Stimulated activated naive CD8-positive, alpha-beta T cell treated with anti-CD3 and anti-CD28 coated beads, Interleukin-15, Interleukin-2, amounts not matched to agents 100 ng/mL and 50 ng/mL, for 24 hours (primary cell): ENCODE measurements around the gene ATRNL1.
"Not testable (repeated sequence)": the region's sequence is repeated elsewhere in the genome, so short reads cannot be mapped to it uniquely, and the experiment has no call there.

Experiments
- H3K27ac Mint-ChIP-seq: one replicate; pipeline ENCODE4 v1.8.0; 2021; ENCODE audit warnings: mild to moderate bottlenecking, mixed read lengths
- H3K27me3 Mint-ChIP-seq: one replicate; pipeline ENCODE4 v1.8.0; 2021; ENCODE audit warnings: mixed read lengths
- H3K36me3 Mint-ChIP-seq: one replicate; pipeline ENCODE4 v1.8.0; 2021; ENCODE audit warnings: low read depth, mixed read lengths
- H3K4me1 Mint-ChIP-seq: one replicate; pipeline ENCODE4 v1.8.0; 2021; ENCODE audit warnings: low read depth, mixed read lengths
- H3K4me3 Mint-ChIP-seq: one replicate; pipeline ENCODE4 v1.8.0; 2021; ENCODE audit warnings: mild to moderate bottlenecking, mixed read lengths
- H3K9me3 Mint-ChIP-seq: one replicate; pipeline ENCODE4 v1.8.0; 2021; ENCODE audit warnings: mixed read lengths

ATRNL1 gene

DNA sequence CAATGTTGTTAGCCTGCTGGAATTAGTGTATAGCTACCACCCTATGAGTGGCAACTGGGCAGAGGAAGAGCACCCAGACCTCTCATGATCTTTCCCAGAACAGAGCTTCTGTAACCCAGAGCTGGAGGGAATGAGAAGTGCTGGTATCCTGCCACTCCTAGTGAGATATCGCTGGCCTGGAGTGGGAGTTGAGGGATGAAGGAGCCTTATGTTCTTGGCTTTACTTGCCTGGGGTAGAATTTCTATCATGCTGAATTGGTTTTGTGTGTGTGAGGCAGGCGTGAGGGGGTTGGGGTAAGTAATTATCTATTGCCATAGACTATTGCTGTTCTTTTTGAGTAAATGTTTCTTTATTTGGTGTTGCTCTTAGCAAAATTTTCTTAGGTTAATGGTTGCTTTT is 146.6 kb downstream of the ATRNL1 start:
- H3K9me3 Mint-ChIP-seq, result no peaks in the 10 kb centered on the region
- H3K36me3 Mint-ChIP-seq, result no peaks in the 10 kb centered on the region
- H3K4me1 Mint-ChIP-seq, result no peaks in the 10 kb centered on the region
- H3K4me3 Mint-ChIP-seq, result no peak overlapping the region
- no peak overlapping the region for H3K27ac Mint-ChIP-seq
- no peaks in the 10 kb centered on the region for H3K27me3 Mint-ChIP-seq

DNA sequence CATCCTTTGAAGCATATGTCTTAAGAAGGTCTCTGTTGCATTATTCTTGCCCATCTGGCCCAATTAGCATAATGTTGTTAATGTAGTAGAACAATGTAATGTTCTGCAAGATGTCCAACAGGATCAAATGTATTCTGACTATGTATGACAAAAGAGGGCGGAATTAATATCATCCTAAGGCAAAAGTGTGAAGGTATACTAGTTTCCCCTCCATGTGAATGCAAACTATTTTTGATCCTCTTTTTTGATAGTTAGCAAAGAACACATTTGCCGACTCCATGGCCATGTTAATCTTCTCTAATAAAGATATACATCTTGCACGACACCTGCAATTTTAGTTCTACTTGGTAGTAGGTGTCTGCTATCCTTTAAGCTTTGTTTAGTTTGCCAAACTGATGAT is 157.6 kb downstream of the ATRNL1 start:
- H3K9me3 Mint-ChIP-seq, result peaks cover 3% of the 10 kb centered on the region
- no peaks in the 10 kb centered on the region for H3K27me3 Mint-ChIP-seq
- no peaks in the 10 kb centered on the region for H3K4me1 Mint-ChIP-seq
- H3K4me3 Mint-ChIP-seq, result no peak overlapping the region
- no peaks in the 10 kb centered on the region for H3K36me3 Mint-ChIP-seq
- no peak overlapping the region for H3K27ac Mint-ChIP-seq

DNA sequence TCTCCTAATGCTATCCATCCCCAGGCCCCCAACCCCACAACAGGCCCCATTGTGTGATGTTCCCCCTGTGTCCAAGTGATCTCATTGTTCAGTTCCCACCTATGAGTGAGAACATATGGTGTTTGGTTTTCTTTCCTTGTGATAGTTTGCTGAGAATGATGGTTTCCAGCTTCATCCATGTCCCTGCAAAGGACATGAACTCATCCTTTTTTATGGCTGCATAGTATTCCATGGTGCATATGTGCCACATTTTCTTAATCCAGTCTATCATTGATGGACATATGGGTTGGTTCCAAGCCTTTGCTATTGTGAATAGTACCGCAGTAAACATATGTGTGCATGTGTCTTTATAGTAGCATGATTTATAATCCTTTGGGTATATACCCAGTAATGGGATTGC is 160.6 kb downstream of the ATRNL1 start:
- H3K4me1 Mint-ChIP-seq, H3K27me3 Mint-ChIP-seq, H3K36me3 Mint-ChIP-seq, H3K4me3 Mint-ChIP-seq, H3K27ac Mint-ChIP-seq: not testable (repeated sequence)
- peaks cover 13% of the 10 kb centered on the region for H3K9me3 Mint-ChIP-seq

DNA sequence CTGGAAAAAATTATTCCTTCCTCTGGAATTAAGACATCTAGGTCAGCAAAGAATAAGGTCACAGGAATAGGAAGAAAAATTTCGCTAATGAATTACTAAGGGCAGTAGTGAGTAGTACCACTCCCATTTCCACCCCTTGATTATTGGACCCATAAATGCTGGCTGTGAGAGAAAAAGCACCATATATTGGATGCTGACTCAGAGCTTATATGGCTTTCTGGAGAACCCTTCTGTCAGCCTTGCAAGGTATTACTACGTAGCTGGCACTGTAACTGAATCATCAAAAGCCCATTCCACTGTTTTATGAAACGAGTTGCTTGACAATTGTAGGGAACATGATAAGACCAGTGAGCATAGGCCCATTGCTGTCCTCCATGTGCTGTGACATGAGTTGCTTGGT is 179.3 kb downstream of the ATRNL1 start:
- H3K9me3 Mint-ChIP-seq, result no peaks in the 10 kb centered on the region
- no peaks in the 10 kb centered on the region for H3K27me3 Mint-ChIP-seq
- no peaks in the 10 kb centered on the region for H3K36me3 Mint-ChIP-seq
- no peaks in the 10 kb centered on the region for H3K4me1 Mint-ChIP-seq
- H3K27ac Mint-ChIP-seq, result no peak overlapping the region
- H3K4me3 Mint-ChIP-seq, result no peak overlapping the region

DNA sequence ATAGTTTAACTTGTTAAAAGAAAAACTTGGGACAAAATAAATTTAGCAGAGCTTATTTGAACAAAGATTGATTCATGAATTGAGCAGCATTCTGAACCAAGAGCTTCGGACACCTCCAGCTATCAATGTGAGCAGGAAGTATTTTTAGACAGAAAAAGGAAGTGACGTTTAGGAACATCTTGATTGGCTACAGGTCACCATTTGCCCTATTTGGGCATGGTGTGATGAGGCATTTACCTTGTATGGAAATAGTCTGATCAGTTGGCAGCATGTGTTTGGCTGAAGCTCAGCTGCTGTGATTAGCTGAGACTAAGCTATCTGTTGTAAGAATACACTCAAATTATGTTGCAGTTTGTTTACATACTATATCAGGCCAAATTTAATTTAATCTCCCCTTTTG is 185.1 kb downstream of the ATRNL1 start:
- Mint-ChIP-seq H3K27me3 (no peaks in the 10 kb centered on the region), H3K27ac (no peak overlapping the region), H3K36me3 (no peaks in the 10 kb centered on the region), H3K4me3 (no peak overlapping the region), H3K4me1 (no peaks in the 10 kb centered on the region), H3K9me3 (no peaks in the 10 kb centered on the region)

DNA sequence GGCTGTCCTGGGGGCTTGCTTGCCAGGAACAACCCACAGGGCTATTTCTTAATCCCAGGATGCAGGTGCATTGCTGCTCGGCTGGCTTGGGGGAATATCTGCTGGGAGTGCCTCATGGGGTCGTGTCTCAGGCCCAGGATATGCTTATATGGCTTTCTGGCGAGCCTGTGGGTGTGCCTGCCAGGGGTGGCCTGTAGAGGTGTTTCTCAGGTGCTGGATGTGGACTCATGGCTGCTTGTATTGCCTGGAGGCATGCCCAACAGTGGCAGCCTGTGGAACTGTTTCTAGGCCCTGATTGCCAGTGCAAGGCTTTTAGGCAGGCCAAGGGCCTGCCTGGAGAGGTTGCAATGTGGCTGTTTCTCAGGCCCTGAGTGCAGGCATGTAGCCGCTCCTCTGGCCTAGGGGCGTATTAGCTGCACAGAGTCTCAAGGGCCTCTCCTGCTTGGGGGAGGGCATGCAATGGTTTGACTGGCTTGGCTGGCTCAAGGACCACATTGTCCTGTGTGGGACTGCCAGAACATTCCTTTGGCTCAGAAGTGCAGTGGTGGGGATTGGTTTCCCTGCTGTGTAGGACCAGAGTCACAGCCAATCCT is 202.1 kb downstream of the ATRNL1 start:
- no peak overlapping the region for H3K4me3 Mint-ChIP-seq
- H3K27ac Mint-ChIP-seq, result no peak overlapping the region
- H3K9me3 Mint-ChIP-seq, result peaks cover 14% of the 10 kb centered on the region
- H3K36me3 Mint-ChIP-seq, result no peaks in the 10 kb centered on the region
- no peaks in the 10 kb centered on the region for H3K27me3 Mint-ChIP-seq
- no peaks in the 10 kb centered on the region for H3K4me1 Mint-ChIP-seq

DNA sequence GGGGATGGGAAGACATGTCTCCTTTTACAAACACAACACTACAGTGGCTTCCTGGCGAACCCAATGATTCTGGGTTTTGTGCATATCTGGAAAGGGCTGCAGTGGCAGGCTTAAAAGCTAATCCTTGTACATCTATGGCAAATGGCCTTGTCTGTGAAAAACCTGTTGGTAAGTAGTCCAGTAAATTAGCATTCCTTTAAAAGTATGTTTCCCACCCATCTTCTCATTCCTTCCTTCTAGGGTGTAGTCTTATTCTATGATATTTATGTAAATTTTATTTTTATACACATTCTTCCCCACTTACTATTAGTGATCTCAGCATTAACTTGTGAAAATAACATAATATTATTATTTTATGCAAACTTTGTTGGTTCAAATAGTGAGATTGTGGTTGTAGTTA is 206.9 kb downstream of the ATRNL1 start:
- no peak overlapping the region for H3K27ac Mint-ChIP-seq

DNA sequence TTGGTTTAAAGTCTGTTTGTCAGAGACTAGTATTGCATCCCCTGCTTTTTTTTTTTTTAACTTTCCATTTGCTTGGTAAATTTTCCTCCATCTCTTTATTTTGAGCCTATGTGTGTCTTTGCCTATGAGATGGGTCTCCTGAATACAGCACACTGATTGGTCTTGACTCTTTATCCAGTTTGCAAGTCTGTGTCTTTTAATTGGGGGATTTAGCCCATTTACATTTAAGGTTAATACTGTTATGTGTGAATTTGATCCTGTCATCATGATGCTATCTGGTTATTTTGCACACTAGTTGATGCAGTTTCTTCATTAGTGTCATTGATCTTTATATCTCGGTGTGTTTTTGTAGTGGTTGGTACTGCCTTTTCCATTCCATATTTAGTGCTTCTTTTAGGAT is 226.5 kb downstream of the ATRNL1 start:
- H3K9me3 Mint-ChIP-seq, H3K27me3 Mint-ChIP-seq, H3K27ac Mint-ChIP-seq, H3K4me1 Mint-ChIP-seq, H3K4me3 Mint-ChIP-seq, H3K36me3 Mint-ChIP-seq: not testable (repeated sequence)

More for the DNA sequence above, 206.9 kb downstream of the ATRNL1 start:
- H3K4me1 Mint-ChIP-seq, result no peaks in the 10 kb centered on the region
- no peaks in the 10 kb centered on the region for H3K36me3 Mint-ChIP-seq
- H3K27me3 Mint-ChIP-seq, result no peaks in the 10 kb centered on the region
- H3K4me3 Mint-ChIP-seq, result no peak overlapping the region
- H3K9me3 Mint-ChIP-seq, result no peaks in the 10 kb centered on the region

DNA sequence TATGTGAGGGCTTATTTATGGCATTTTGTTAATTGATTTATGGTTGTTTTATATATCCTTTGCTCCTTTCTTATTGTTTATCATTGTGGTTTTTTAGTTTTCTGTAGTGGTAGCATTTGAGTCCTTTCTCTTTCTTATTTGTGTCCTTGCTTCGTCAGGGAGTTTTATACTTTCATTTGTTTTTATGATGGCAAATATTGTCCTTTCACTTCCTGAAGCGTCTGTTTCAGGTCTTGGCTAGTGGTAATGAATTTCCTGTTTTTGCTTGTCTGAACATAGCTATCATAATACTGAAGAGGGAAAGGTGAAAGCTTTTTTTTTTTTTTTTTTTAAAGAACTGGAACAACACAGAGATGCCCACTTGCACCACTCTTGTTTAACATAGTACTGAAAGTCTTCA is 228.2 kb downstream of the ATRNL1 start:
- Mint-ChIP-seq H3K36me3 (no peaks in the 10 kb centered on the region), H3K27me3 (no peaks in the 10 kb centered on the region), H3K27ac (no peak overlapping the region), H3K9me3 (peaks cover 15% of the 10 kb centered on the region), H3K4me3 (no peak overlapping the region), H3K4me1 (no peaks in the 10 kb centered on the region)

DNA sequence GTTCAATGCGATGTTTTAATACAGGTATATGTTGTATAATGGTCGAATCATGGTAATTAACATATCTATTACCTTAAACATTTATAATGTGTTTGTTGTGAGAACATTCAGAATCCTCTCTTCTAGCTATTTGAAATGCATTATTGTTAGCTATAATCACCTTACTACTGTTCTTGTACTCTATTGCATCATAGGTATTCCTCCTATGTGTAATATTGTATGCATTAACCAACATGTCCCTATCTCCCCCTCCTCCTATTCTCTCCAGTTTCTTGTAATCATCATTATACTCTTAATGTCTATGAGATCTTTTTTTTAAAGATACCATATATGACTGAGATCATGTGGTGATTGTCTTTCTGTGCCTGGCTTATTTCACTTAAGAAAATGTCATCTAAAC is 235.2 kb downstream of the ATRNL1 start:
- no peak overlapping the region for H3K4me3 Mint-ChIP-seq
- peaks cover 15% of the 10 kb centered on the region for H3K9me3 Mint-ChIP-seq
- H3K27me3 Mint-ChIP-seq, result no peaks in the 10 kb centered on the region
- H3K27ac Mint-ChIP-seq, result no peak overlapping the region
- H3K36me3 Mint-ChIP-seq, result no peaks in the 10 kb centered on the region
- H3K4me1 Mint-ChIP-seq, result no peaks in the 10 kb centered on the region

DNA sequence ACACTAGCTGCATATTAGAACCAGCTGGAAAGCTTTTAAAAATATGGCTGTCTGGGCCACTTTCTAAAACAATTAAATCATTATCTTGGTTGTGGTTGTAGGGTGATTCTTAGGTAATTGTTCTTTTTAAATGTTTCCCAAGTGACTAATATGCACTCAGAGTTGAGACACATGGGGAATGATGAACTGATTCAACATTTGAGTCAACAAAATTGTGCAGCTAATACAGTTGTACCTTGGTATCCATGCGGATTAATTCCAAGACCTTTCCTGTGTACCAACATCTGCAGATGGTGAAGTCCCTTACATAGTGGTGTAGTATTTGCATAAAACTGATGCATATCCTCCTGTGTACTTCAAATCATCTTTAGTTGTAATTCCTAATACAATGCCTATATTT is 242.2 kb downstream of the ATRNL1 start:
- Mint-ChIP-seq H3K4me3 (no peak overlapping the region), H3K4me1 (no peaks in the 10 kb centered on the region), H3K27me3 (no peaks in the 10 kb centered on the region), H3K9me3 (peaks cover 9% of the 10 kb centered on the region), H3K36me3 (no peaks in the 10 kb centered on the region), H3K27ac (no peak overlapping the region)

DNA sequence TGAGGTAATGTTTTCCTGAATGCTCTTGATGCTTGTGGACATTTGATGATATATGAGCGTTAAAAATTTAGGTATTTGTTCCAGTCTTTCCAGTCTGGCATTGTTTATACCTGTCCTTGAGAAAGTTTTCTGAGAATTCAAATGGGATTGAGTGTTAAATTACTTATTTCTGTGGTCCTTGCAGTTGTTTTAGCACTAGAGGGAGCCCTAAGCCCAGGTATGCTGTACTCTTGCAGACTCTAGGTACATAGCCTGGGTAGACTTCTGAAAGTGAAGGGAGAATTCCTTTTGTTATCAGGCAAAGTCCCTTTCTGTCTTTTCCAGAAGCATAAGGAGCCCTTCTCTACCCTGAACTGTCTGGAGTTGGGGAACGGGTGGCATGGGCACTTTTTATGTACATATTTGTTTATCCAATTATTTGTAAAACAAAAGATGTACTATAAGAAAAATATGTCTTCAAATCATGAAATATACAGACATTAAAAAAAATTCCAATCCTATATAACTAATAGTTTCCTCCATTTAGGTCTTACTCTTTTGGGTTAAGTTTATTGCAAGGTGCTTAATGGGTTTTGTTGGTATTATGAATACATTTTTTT is 262.1 kb downstream of the ATRNL1 start:
- Mint-ChIP-seq H3K27ac (no peak overlapping the region), H3K4me1 (no peaks in the 10 kb centered on the region), H3K27me3 (no peaks in the 10 kb centered on the region), H3K4me3 (no peak overlapping the region), H3K9me3 (no peaks in the 10 kb centered on the region), H3K36me3 (no peaks in the 10 kb centered on the region)

DNA sequence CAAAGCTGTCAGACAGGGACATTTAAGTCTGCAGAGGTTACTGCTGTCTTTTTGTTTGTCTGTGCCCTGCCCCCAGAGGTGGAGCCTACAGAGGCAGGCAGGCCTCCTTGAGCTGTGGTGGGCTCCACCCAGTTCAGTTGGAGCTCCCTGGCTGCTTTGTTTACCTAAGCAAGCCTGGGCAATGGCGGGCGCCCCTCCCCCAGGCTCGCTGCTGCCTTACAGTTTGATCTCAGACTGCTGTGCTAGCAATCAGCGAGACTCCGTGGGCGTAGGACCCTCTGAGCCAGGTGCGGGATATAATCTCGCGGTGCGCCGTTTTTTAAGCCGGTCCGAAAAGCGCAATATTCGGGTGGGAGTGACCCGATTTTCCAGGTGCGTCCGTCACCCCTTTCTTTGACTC is 274.8 kb downstream of the ATRNL1 start:
- H3K4me3 Mint-ChIP-seq, H3K4me1 Mint-ChIP-seq, H3K27me3 Mint-ChIP-seq, H3K36me3 Mint-ChIP-seq, H3K9me3 Mint-ChIP-seq, H3K27ac Mint-ChIP-seq: not testable (repeated sequence)

DNA sequence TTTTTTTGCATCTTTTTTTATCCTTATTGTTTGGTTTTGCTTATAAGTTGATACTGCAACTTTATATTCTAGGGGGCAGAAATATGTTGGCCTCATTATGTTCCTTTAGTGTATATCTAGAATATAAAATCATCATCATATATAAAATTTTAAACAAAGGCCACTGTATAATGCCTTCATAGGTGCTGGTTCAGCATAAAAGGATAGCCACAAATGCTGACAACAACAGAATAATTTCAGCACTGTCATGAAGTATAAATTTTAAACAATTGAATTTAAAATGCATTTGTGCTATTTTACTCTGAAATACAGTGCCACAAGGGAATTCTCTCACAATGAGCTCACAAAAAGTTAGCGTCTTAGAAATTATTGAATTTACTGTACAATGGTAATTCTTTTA is 285.9 kb downstream of the ATRNL1 start:
- Mint-ChIP-seq H3K27ac (no peak overlapping the region), H3K4me3 (no peak overlapping the region), H3K9me3 (peaks cover 10% of the 10 kb centered on the region), H3K27me3 (no peaks in the 10 kb centered on the region), H3K4me1 (no peaks in the 10 kb centered on the region), H3K36me3 (no peaks in the 10 kb centered on the region)

DNA sequence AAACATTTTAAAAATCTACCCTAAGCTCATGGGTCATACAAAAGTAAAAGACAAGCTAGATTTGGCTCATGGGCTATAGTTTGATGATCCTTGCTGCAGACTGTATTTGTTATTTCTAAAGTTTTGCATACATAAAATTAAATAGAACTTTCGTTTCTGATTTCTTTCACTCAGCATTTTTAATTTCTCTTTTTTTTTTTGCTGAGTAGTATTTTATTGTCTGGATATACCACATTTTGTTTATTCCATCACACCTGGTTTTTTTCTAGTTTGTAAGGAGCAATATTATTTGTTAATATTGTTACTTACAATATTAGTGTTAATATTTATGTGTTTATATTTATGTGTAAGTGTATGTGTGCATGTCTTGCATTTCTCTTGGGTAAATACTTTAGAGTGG is 291.5 kb downstream of the ATRNL1 start:
- Mint-ChIP-seq H3K4me3 (no peak overlapping the region), H3K36me3 (no peaks in the 10 kb centered on the region), H3K27ac (no peak overlapping the region), H3K9me3 (peaks cover 6% of the 10 kb centered on the region), H3K27me3 (no peaks in the 10 kb centered on the region), H3K4me1 (no peaks in the 10 kb centered on the region)

DNA sequence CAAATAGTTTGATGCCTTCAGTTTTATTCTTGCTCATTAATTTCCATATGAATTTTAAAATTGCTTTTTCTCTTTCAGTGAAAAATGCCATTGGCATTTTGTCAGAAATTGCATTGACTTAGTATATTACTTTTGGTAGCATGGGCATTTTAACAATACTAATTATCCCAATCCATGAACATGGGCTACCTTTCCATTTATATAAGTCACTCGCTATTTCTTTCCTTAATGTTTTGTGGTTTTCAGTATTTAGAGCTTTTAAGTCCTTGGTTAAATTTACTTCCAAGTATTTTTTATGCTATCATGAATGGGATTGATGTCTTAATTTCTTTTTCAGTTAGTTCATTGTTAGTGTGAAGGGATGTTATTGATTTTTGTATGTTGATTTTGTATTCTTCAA is 297.4 kb downstream of the ATRNL1 start:
- Mint-ChIP-seq H3K36me3 (no peaks in the 10 kb centered on the region), H3K27me3 (no peaks in the 10 kb centered on the region), H3K9me3 (peaks cover 2% of the 10 kb centered on the region), H3K4me1 (no peaks in the 10 kb centered on the region), H3K27ac (no peak overlapping the region), H3K4me3 (no peak overlapping the region)
